ENCODE measurements around the gene JPH2.

Gene JPH2

GRCh38 chr20:44160133-44160532 lies 26.9 kb downstream of the JPH2 start:
- TF ChIP-seq CTCF (IDR thresholded peaks at IDR 0.05), result no peak
- H3K4me3 ChIP-seq, result no peak overlapping the region
- H3K27ac ChIP-seq, result no peak overlapping the region
- no peak for DNase-seq (ENCODE audit: low spot score)

DNA sequence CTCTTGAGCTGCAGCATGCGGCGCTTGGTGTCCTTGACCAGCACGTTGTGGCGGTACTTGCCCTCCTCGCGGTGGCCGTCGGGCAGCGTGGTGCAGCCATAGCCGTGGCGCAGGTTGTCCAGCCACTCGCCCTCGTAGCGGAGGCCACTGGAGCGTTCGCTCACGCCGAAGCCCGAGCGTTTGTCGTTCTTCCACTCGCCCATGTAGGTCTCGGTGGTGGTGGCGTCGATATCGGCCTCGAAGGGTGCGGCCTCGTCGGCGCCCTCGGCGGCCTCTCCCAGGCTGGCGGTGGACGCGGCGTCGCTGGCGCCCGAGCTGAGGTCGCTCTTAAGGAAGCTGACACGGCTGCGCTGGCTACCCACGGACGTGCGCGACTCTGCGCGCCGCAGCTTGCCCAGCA lies 27.3 kb downstream of the JPH2 start:
- no peak for DNase-seq (ENCODE audit: low spot score)
- Histone ChIP-seq H3K27ac (peak overlapping the region in 1 of 2 donors; percentile 73), H3K4me3 (no peak overlapping the region)
- TF ChIP-seq CTCF (IDR thresholded peaks at IDR 0.05), result no peak

DNA sequence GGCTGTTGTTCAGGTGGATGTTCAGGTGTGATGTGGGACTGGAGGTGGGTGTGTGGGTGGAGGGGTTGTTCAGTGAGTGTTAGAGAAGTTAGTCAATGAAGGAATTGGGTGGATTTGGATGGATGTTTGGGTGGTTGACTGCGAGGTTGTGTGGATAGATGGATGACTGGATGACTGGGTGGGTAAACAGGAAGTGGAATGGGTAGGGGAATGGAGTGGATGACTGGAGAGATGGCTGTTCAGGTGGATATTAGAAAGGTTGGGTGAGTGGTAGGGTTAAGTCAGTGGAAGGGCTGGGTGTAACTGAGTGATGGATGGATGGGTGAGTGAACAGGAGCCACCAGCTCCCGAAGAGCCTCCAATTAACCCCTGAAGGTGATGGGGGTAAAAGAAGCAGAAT lies 27.9 kb downstream of the JPH2 start:
- no peak for TF ChIP-seq CTCF (IDR thresholded peaks at IDR 0.05)
- H3K27ac ChIP-seq, result peak overlapping the region in 1 of 2 donors; percentile 73
- no peak overlapping the region for H3K4me3 ChIP-seq
- DNase-seq (ENCODE audit: low spot score), result no peak

- peak; percentile 31 for DNase-seq (ENCODE audit: low spot score)
- no peak for TF ChIP-seq CTCF (IDR thresholded peaks at IDR 0.05)
- H3K27ac ChIP-seq, result peak overlapping the region; percentile 19 to 73
Measured at GRCh38 chr20:44157061-44157460, 29.9 kb downstream of the JPH2 start.

DNA sequence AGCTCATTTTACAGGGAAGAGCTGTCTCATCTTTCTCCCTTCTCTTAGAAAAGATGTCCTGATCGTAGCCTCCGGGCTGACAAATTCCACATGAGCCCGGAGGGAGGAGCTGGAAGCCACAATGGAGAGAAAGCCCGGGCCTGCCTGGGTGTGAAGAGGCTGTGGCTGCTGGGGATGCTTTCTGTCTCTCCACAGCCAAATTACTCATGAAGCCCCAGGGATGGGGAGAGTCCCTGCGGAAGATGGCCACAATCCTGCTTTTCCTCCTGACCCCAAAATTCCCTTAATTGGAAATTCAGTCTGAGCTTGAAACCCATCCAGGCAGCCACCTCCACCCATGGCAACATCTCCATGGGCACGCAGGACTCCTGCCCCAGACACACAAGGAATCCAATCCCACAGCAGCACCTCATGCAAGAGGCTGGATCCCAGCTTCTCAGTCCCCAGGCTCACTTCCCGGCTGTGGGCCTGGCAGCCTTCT lies 32.4 kb downstream of the JPH2 start:
- DNase-seq (ENCODE audit: low spot score), result peak; percentile 85
- peak overlapping the region; percentile 86 to 96 for H3K27ac ChIP-seq
- TF ChIP-seq CTCF (IDR thresholded peaks at IDR 0.05), result no peak
- peak overlapping the region; percentile 40 for H3K4me3 ChIP-seq

More at GRCh38 chr20:44157061-44157460, 29.9 kb downstream of the JPH2 start:
- H3K4me3 ChIP-seq, result no peak overlapping the region

GRCh38 chr20:44153636-44154043 lies 33.3 kb downstream of the JPH2 start:
- peak; percentile 83 for DNase-seq (ENCODE audit: low spot score)
- TF ChIP-seq CTCF (IDR thresholded peaks at IDR 0.05), result no peak
- Histone ChIP-seq H3K4me3 (peak overlapping the region; percentile 46), H3K27ac (peak overlapping the region; percentile 86 to 96)

DNA sequence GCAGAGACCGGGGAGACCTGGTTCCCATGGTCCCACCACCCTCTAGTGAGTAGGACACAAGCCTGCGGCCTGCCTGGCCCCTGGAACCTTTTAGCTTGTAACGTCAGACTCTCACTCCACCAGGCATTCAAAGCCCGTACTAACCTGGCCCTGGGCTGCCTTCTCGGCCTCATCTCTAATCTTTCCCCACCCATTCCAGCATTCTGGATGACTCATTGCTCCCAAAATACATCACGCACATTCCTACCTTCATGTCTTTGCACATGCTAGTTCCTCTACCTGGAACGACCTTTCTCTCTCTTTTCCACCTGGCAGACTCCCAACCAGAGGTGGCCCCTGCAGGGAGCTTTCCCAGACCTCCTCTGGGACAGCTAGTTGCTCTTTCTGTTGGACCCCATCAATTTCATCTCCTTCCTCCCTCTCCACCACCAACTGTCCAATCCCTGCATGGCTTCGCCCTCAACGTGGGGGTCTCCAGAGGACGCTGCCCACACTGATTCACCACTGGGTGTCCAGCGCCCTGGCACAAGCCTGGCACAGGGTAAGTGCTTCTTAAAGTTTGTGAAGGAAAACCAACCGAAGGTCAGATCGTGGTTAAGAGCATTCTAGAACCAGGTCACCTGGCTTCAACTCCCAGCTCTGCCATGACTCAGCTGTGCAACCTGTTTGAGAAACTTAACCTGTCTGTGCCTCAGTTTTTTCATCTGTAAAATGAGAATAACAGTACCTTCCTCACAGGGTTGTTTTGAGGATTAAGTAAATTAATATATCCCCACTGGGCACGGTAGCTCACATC lies 35.2 kb downstream of the JPH2 start:
- no peak for TF ChIP-seq CTCF (IDR thresholded peaks at IDR 0.05)
- peak; percentile 84 for DNase-seq (ENCODE audit: low spot score)
- Histone ChIP-seq H3K27ac (peak overlapping the region; percentile 86 to 96), H3K4me3 (peak overlapping the region; percentile 15)

Data from coronary artery (tissue), 2 donors.